ENCODE measurements around the gene WNK4.
A peak's percentile ranks its signal among the peaks of the same experiment; 100 is the strongest.

Gene WNK4

GRCh38 chr17:42773290-42774035, 6.9 kb upstream of the WNK4 start, which contains the start of gene VPS25:
Gene VPS25, plus strand, starts transcription at chr17:42773449. Its CDS starts 27 bp downstream, at chr17:42773476.
- peak; percentile 88 for DNase-seq

GRCh38 chr17:42774066-42774745, 6.2 kb upstream of the WNK4 start:
- no peak for DNase-seq

GRCh38 chr17:42775534-42776098, 4.8 kb upstream of the WNK4 start:
- no peak for DNase-seq

GRCh38 chr17:42778570-42778969, 1.8 kb upstream of the WNK4 start:
- DNase-seq, result no peak

- no peak for DNase-seq
Observed at GRCh38 chr17:42779304-42779935, 990 bp upstream of the WNK4 start.

GRCh38 chr17:42780851-42781638, 635 bp downstream of the WNK4 start:
- DNase-seq, result no peak

GRCh38 chr17:42781639-42782165, 1.3 kb downstream of the WNK4 start:
- DNase-seq, result no peak

- no peak for DNase-seq
Observed at GRCh38 chr17:42782166-42783061, 2.0 kb downstream of the WNK4 start.

- no peak for DNase-seq
Observed at GRCh38 chr17:42783062-42783790, 2.8 kb downstream of the WNK4 start.

- no peak for DNase-seq
Observed at GRCh38 chr17:42783791-42784138, 3.4 kb downstream of the WNK4 start.

- no peak for DNase-seq
Observed at GRCh38 chr17:42784409-42784808, 4.0 kb downstream of the WNK4 start.

- no peak for DNase-seq
Observed at GRCh38 chr17:42784811-42785592, 4.6 kb downstream of the WNK4 start.

- DNase-seq, result no peak
Observed at GRCh38 chr17:42787266-42787665, 6.9 kb downstream of the WNK4 start.

GRCh38 chr17:42791948-42792347, 11.5 kb downstream of the WNK4 start:
- DNase-seq, result no peak

- no peak for DNase-seq
Observed at GRCh38 chr17:42792545-42792944, 12.1 kb downstream of the WNK4 start.

GRCh38 chr17:42795061-42795460, 14.7 kb downstream of the WNK4 start:
- DNase-seq, result no peak

- DNase-seq, result no peak
Observed at GRCh38 chr17:42795465-42795864, 15.1 kb downstream of the WNK4 start.

GRCh38 chr17:42796066-42796758, 15.8 kb downstream of the WNK4 start:
- no peak for DNase-seq

Data from activated CD8-positive, alpha-beta memory T cell treated with anti-CD3 and anti-CD28 coated beads for 24 hours (primary cell).